Immature natural killer cell (primary cell): Measurements from ENCODE around the gene AADACL4. TPM values are rescaled to one million over a fixed set of nuclear protein-coding genes. Genes with fewer than 3 reads are reported as not detected.
"Not testable (repeated sequence)": the region's sequence is repeated elsewhere in the genome, so short reads cannot be mapped to it uniquely, and the experiment has no call there.

Source experiments
- DNase-seq, 3 donors: peaks; one replicate each; pipeline ENCODE4 v3.0.0; 2022; ENCODE audit warnings: mixed read lengths in 1 of 3
- H3K27ac Mint-ChIP-seq, 6 donors: one replicate each; pipeline ENCODE4 v1.8.0; 2020; ENCODE audit warnings: mixed read lengths in 6 of 6, mild to moderate bottlenecking in 5 of 6, inconsistent platforms in 4 of 6, moderate library complexity in 3 of 6
- H3K27me3 Mint-ChIP-seq, 3 donors: one replicate each; pipeline ENCODE4 v1.8.0; 2020 to 2021; ENCODE audit warnings: low read depth in 3 of 3, mild to moderate bottlenecking in 3 of 3, mixed read lengths in 3 of 3, moderate library complexity in 3 of 3, inconsistent platforms in 1 of 3
- H3K36me3 Mint-ChIP-seq, 3 donors: one replicate each; pipeline ENCODE4 v1.8.0; 2020; ENCODE audit warnings: mixed read lengths in 3 of 3, inconsistent platforms in 2 of 3, mild to moderate bottlenecking in 2 of 3
- H3K4me1 Mint-ChIP-seq, 2 donors: one replicate each; pipeline ENCODE4 v1.8.0; 2020; ENCODE audit warnings: inconsistent platforms in 2 of 2, mild to moderate bottlenecking in 2 of 2, mixed read lengths in 2 of 2, moderate library complexity in 1 of 2
- H3K4me3 Mint-ChIP-seq, 5 donors: one replicate each; pipeline ENCODE4 v1.8.0; 2020; ENCODE audit warnings: mild to moderate bottlenecking in 5 of 5, mixed read lengths in 5 of 5, inconsistent platforms in 3 of 5, moderate library complexity in 3 of 5
- H3K9me3 Mint-ChIP-seq, 6 donors: one replicate each; pipeline ENCODE4 v1.8.0; 2020; ENCODE audit warnings: mild to moderate bottlenecking in 6 of 6, mixed read lengths in 6 of 6, inconsistent platforms in 4 of 6, moderate library complexity in 3 of 6
- polyA plus RNA-seq, 3 donors: library from polyadenylated mRNA; unstranded; fragments of 300-500 nt; fragmentation: Illumina TruSeq; gene quantifications; one replicate each; pipeline ENCODE4 v1.2.3, GENCODE V29; 2021

The AADACL4 gene
- polyA plus RNA-seq, 3 donors from 2014 or later: not detected

DNA sequence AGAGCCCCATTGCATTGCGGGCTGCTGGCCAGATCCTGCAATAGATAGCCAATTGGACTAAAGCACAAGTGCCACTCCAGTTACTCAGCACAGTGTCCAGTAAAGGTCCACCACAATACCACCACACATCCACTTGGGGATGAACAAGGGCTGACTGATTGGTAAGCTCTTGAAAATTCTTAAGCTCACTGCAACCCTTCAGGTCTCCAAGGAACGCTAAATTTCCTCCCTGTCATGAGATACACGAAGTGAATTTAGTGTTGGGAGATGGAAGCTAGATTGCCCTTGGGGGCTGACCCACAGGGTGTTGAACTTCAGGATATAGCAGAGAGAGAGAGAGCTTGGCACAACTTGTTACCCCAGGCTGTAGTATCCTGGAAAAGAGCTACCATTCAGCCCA is 62.2 kb downstream of the AADACL4 start:
- DNase-seq: no peak
- H3K9me3 Mint-ChIP-seq: peaks cover 0 to 13% (median 5%) of the 10 kb centered on the region in 6 donors
- no peaks in the 10 kb centered on the region for H3K4me1 Mint-ChIP-seq
- H3K27me3 Mint-ChIP-seq: peaks cover 3 to 5% (median 5%) of the 10 kb centered on the region in 3 donors
- no peak overlapping the region for H3K4me3 Mint-ChIP-seq
- H3K27ac Mint-ChIP-seq: no peak overlapping the region
- peaks cover 0 to 3% (median 0%) of the 10 kb centered on the region in 3 donors for H3K36me3 Mint-ChIP-seq

- Mint-ChIP-seq H3K27me3 (peaks cover 3 to 8% (median 8%) of the 10 kb centered on the region in 3 donors), H3K27ac (no peak overlapping the region), H3K4me1 (no peaks in the 10 kb centered on the region), H3K36me3 (peaks cover 0 to 3% (median 0%) of the 10 kb centered on the region in 3 donors), H3K9me3 (peaks cover 0 to 8% (median 3%) of the 10 kb centered on the region in 6 donors), H3K4me3 (no peak overlapping the region)
- no peak for DNase-seq
Observed at GRCh38 chr1:12708396-12709090, 64.7 kb downstream of the AADACL4 start.

DNA sequence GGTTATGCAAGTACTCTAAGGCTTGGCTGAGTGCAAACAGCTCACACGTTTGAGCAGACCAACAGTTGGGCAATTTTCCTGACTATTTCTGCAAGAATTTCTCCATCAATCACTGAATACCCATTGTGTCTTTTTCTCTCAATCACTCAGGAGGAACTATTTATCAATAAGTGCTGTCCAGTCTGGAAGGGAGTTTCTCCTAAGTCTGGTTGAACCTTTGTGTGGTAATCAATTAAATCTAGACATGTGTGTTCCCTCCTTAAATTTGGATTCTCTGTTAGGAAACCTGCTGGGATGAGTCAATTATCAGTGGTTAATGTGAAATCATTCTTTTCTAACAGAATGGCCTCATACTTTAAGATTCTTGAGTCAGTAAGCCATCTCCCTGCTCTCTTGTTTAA is 65.2 kb downstream of the AADACL4 start:
- H3K9me3 Mint-ChIP-seq: peaks cover 0 to 3% (median under 1%) of the 10 kb centered on the region in 6 donors
- no peak for DNase-seq
- peaks cover 0 to under 1% (median 0%) of the 10 kb centered on the region in 3 donors for H3K36me3 Mint-ChIP-seq
- no peak overlapping the region for H3K4me3 Mint-ChIP-seq
- no peak overlapping the region for H3K27ac Mint-ChIP-seq
- H3K27me3 Mint-ChIP-seq: peaks cover 3 to 10% (median 8%) of the 10 kb centered on the region in 3 donors
- H3K4me1 Mint-ChIP-seq: no peaks in the 10 kb centered on the region

DNA sequence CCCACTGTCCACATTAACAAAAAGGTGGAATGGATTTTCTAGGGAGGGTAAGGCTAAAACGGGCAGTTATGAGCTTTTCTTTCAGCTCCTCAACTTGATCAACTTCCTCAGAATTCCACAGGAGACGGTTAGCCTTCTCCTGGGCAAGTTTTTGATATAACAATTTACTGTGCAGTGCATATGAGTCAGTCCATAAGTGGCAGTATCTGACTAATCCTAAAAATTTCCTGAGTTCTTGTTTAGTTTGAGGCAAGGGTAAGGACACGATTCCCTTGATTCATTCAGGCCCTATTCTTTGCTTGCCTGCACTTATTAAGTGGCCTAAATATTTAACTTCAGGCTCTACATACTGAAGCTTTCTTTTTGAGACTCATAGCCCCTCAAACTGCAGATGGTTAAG is 65.8 kb downstream of the AADACL4 start:
- H3K4me1 Mint-ChIP-seq: no peaks in the 10 kb centered on the region
- peaks cover 3 to 10% (median 8%) of the 10 kb centered on the region in 3 donors for H3K27me3 Mint-ChIP-seq

GRCh38 chr1:12711536-12711935 is 67.7 kb downstream of the AADACL4 start:
- Mint-ChIP-seq H3K36me3 (no peaks in the 10 kb centered on the region), H3K4me3 (no peak overlapping the region), H3K9me3 (no peaks in the 10 kb centered on the region), H3K27me3 (peaks cover 5 to 10% (median 6%) of the 10 kb centered on the region in 3 donors), H3K4me1 (no peaks in the 10 kb centered on the region), H3K27ac (no peak overlapping the region)
- DNase-seq: no peak

More for the DNA sequence above, 65.8 kb downstream of the AADACL4 start:
- Mint-ChIP-seq H3K36me3 (no peaks in the 10 kb centered on the region), H3K27ac (no peak overlapping the region), H3K4me3 (no peak overlapping the region), H3K9me3 (no peaks in the 10 kb centered on the region)
- DNase-seq: no peak

DNA sequence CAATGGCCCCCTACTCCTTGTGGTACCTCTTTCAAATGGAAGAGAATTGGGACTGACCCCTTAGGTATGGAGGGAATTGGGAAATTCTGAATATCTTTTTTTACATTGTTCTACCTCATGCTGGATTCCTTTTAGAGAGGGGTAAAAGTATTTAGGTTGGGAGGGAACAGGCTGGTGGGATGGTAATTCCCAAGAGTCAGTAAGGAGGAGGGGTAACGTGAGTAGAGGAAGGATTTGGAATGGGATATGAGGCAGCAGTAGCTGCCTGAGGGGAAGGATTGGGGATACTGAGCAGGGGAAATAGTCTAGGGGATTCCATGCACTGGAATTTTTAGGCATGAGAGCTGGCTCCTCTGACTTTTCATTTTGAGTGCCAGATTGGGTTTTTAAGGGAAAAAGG is 68.2 kb downstream of the AADACL4 start:
- H3K4me3 Mint-ChIP-seq: no peak overlapping the region

DNA sequence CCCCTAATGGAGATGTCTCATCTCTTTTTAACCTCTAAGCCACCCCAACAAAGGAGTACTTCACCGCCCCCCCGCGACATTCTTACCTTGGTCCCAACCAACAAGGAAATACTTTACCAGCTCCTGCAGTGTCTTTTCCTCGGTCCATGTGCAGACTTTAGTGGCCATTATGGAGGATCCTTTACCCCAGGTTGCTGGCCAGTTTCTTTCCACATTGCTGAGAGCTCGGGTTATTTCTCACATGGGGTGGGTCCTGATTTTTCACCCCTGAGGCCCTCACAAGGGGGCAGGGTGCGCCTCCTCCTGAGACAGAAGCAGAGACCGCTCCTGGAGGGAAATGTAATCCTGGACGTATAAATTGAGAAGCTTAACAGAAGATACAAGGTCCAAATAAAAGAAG is 69.0 kb downstream of the AADACL4 start:
- no peaks in the 10 kb centered on the region for H3K9me3 Mint-ChIP-seq

More for the DNA sequence above, 68.2 kb downstream of the AADACL4 start:
- H3K9me3 Mint-ChIP-seq: no peaks in the 10 kb centered on the region
- H3K36me3 Mint-ChIP-seq: no peaks in the 10 kb centered on the region
- no peak overlapping the region for H3K27ac Mint-ChIP-seq
- peaks cover 5 to 10% (median 5%) of the 10 kb centered on the region in 3 donors for H3K27me3 Mint-ChIP-seq
- H3K4me1 Mint-ChIP-seq: no peaks in the 10 kb centered on the region
- no peak for DNase-seq

GRCh38 chr1:12713651-12714050 is 69.8 kb downstream of the AADACL4 start:
- H3K4me3 Mint-ChIP-seq, H3K27ac Mint-ChIP-seq, H3K9me3 Mint-ChIP-seq, H3K4me1 Mint-ChIP-seq, H3K27me3 Mint-ChIP-seq, DNase-seq, H3K36me3 Mint-ChIP-seq: not testable (repeated sequence)

More for the DNA sequence above, 69.0 kb downstream of the AADACL4 start:
- Mint-ChIP-seq H3K4me3 (no peak overlapping the region), H3K27ac (no peak overlapping the region), H3K27me3 (peaks cover 5 to 10% (median 6%) of the 10 kb centered on the region in 3 donors), H3K36me3 (no peaks in the 10 kb centered on the region), H3K4me1 (no peaks in the 10 kb centered on the region)
- no peak for DNase-seq

GRCh38 chr1:12714710-12715475 is 71.0 kb downstream of the AADACL4 start:
- H3K27me3 Mint-ChIP-seq: peaks cover 5 to 10% (median 9%) of the 10 kb centered on the region in 3 donors
- no peaks in the 10 kb centered on the region for H3K36me3 Mint-ChIP-seq

DNA sequence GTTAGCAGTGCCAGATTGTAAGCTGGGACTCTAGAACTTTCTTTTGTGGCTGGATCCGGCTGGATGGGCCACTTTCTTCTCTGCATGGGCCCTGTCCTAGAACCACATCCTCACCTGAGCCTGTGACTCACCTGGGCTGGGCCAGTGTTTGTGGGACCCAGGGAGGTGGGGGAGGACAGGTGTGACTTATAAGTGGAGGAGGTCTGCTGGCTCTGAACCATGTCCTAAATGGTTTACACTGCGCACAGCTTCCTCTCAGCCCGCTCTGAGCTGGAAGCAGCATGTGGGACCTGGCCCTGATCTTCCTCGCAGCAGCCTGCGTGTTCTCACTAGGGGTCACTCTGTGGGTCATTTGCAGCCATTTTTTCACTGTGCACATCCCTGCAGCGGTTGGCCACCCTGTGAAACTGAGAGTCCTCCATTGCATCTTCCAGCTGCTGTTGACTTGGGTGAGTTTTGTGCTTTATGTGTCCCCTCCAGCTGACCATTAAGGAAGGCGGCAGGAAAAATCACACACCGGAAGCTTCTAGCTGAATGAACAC is 72.1 kb downstream of the AADACL4 start, which contains the start of gene AADACL3:
Gene AADACL3 (plus strand): TSS at position 215 of the 542 bp plus-strand sequence. CDS start 67 bp downstream, at position 282.
- no peak for DNase-seq
- H3K27ac Mint-ChIP-seq: no peak within 1 kb of the TSS
- no peaks in the 10 kb centered on the region for H3K4me1 Mint-ChIP-seq
- H3K9me3 Mint-ChIP-seq: no peaks in the 10 kb centered on the region
- no peaks in the 10 kb centered on the region for H3K36me3 Mint-ChIP-seq
- H3K27me3 Mint-ChIP-seq: peaks cover 5 to 15% (median 9%) of the 10 kb centered on the region in 3 donors
- H3K4me3 Mint-ChIP-seq: no peak within 1 kb of the TSS

More at GRCh38 chr1:12714710-12715475, 71.0 kb downstream of the AADACL4 start:
- no peak for DNase-seq
- Mint-ChIP-seq H3K4me3 (no peak overlapping the region), H3K9me3 (no peaks in the 10 kb centered on the region), H3K27ac (no peak overlapping the region), H3K4me1 (no peaks in the 10 kb centered on the region)

Other genes starting within 250 kb of the AADACL4 start
- gene DHRS3, start 25.9 kb upstream of the AADACL4 start, polyA plus RNA-seq: 100 to 1,000 TPM in 1 of 3 donors, 10 to 100 TPM in 2; 70.3 to 116 (median 74.3) TPM
- gene AADACL3, start 72.0 kb downstream of the AADACL4 start, polyA plus RNA-seq: not detected
- gene CFAP107, start 102.1 kb downstream of the AADACL4 start, polyA plus RNA-seq: not detected
- not detected for gene PRAMEF12, start 129.7 kb downstream of the AADACL4 start, polyA plus RNA-seq
- not detected for gene PRAMEF1, start 147.3 kb downstream of the AADACL4 start, polyA plus RNA-seq
- gene PRAMEF11, start 187.3 kb downstream of the AADACL4 start, polyA plus RNA-seq: not detected
- gene HNRNPCL1, start 204.6 kb downstream of the AADACL4 start, polyA plus RNA-seq: not detected
- not detected for gene PRAMEF2, start 213.0 kb downstream of the AADACL4 start, polyA plus RNA-seq
- not detected for gene PRAMEF4, start 242.1 kb downstream of the AADACL4 start, polyA plus RNA-seq